MM.1S (cell line): ENCODE data around the gene CACNG4.

Source experiments
- DNase-seq: peaks from one replicate; pipeline ENCODE4 v3.0.0-alpha.2; 2015
- H2AFZ ChIP-seq: fragments of 300-600 bp; sonication (generic); 2 replicates; pipeline ENCODE4 v1.6.0; 2016; ENCODE audit warnings: antibody characterized with exemption, low read length
- H3F3A ChIP-seq: fragments of 300-600 bp; sonication (generic); 2 replicates; pipeline ENCODE4 v1.6.1; 2016; ENCODE audit warnings: mild to moderate bottlenecking, antibody characterized with exemption, low read length, moderate library complexity, mixed read lengths; ENCODE audit not compliant: insufficient read depth
- H3K27ac ChIP-seq: fragments of 300-600 bp; sonication (generic); 2 replicates; pipeline ENCODE4 v1.5.1; 2016; ENCODE audit warnings: mild to moderate bottlenecking, low read length
- H3K27me3 ChIP-seq: fragments of 300-600 bp; sonication (generic); replicated peaks from 2 replicates; pipeline ENCODE4 v1.6.0; 2016; ENCODE audit warnings: low read length; ENCODE audit not compliant: insufficient read depth
- H3K36me3 ChIP-seq: fragments of 300-600 bp; sonication (generic); replicated peaks from 2 replicates; pipeline ENCODE4 v1.6.1; 2016; ENCODE audit warnings: mild to moderate bottlenecking, low read length, mixed read lengths; ENCODE audit not compliant: insufficient read depth
- H3K4me1 ChIP-seq: fragments of 300-600 bp; sonication (generic); 2 replicates; pipeline ENCODE4 v1.6.1; 2016; ENCODE audit warnings: low read length, mixed read lengths
- H3K4me2 ChIP-seq: fragments of 300-600 bp; sonication (generic); 2 replicates; pipeline ENCODE4 v1.6.0; 2016; ENCODE audit warnings: low read depth, low read length
- H3K4me3 ChIP-seq: fragments of 300-600 bp; sonication (generic); 2 replicates; pipeline ENCODE4 v1.5.1; 2016; ENCODE audit warnings: low read length, mixed read lengths
- H3K79me2 ChIP-seq: fragments of 300-600 bp; sonication (generic); 2 replicates; pipeline ENCODE4 v1.6.1; 2016; ENCODE audit warnings: mixed run types, low read length, mixed read lengths
- H3K9ac ChIP-seq: fragments of 300-600 bp; sonication (generic); 2 replicates; pipeline ENCODE4 v1.6.1; 2016; ENCODE audit warnings: low read length, mixed read lengths
- H3K9me2 ChIP-seq: fragments of 300-600 bp; sonication (generic); replicated peaks from 2 replicates; pipeline ENCODE4 v1.6.1; 2016; ENCODE audit warnings: mild to moderate bottlenecking, low read length, mixed read lengths; ENCODE audit not compliant: insufficient read depth
- H3K9me3 ChIP-seq: fragments of 300-600 bp; sonication (generic); replicated peaks from 2 replicates; pipeline ENCODE4 v1.6.1; 2016; ENCODE audit warnings: mild to moderate bottlenecking, low read length, mixed read lengths; ENCODE audit not compliant: insufficient read depth
- H4K20me1 ChIP-seq: fragments of 300-600 bp; sonication (generic); 2 replicates; pipeline ENCODE4 v1.6.1; 2016; ENCODE audit warnings: mild to moderate bottlenecking, low read length, moderate library complexity, mixed read lengths; ENCODE audit not compliant: insufficient read depth
- EZH2 ChIP-seq: fragments of 300-600 bp; sonication (generic); optimal IDR thresholded peaks from 2 replicates; pipeline ENCODE3; 2017; ENCODE audit warnings: low read depth, mild to moderate bottlenecking, antibody characterized with exemption, low read length, mixed read lengths
- EZH2phosphoT487 ChIP-seq: fragments of 300-600 bp; sonication (generic); IDR thresholded peaks from 2 replicates; pipeline ENCODE4 v1.6.1; 2018; ENCODE audit warnings: antibody characterized with exemption, low read length
- TF ChIP-seq, protein P1 (sequence below): fragments of 300-600 bp; sonication (generic); IDR thresholded peaks from 2 replicates; pipeline ENCODE4 v1.5.1; 2016; ENCODE audit warnings: antibody characterized with exemption, low read length, mixed read lengths

CACNG4 gene

DNA sequence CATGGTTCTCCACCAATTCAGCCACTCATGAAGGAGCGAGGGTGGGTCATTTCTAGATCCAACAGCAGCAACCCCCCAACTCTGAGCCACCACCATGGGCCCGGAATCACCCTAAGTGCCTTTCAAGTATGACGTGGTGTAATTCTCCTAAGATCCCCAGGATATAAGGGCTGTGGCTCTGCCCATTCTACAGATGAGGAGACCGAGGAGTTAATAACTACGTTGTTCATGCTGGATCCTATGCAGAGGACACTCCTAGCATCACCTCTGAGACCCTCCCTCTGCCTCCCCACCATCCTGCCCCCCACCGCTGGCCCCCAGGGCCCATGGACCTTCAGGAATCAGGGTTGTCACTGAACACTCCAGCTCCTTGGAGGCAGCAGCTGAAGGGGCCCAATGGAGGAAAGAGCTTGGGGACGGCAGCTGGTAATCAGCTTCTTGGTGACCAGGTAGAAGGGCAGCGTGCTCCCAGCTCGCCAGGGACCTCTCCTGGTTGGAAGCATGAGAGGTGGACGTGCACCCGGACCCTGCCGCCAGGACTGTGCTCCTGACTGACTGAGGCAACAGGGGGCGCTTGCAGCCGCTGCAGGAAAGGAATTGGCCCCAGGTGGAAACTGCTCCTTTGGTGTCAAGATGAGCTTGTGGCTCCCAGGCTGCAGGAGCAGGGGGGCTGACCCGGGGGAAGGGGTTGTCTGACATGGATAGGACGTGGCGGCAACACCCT lies 51.7 kb downstream of the CACNG4 start:
- DNase-seq: no peak
- H3F3A ChIP-seq: no peaks in the 10 kb centered on the region
- peaks cover 4% of the 10 kb centered on the region; the same call in 1 of the 2 replicates for H3K4me1 ChIP-seq
- no peaks in the 10 kb centered on the region for H3K9me3 ChIP-seq
- H3K36me3 ChIP-seq: no peaks in the 10 kb centered on the region
- H3K4me3 ChIP-seq: no peak overlapping the region
- H3K79me2 ChIP-seq: no peaks in the 10 kb centered on the region
- no peaks in the 10 kb centered on the region for H3K9me2 ChIP-seq
- peaks cover 13% of the 10 kb centered on the region; the same call in 1 of the 2 replicates for H3K27me3 ChIP-seq
- H4K20me1 ChIP-seq: no peaks in the 10 kb centered on the region
- no peak overlapping the region for H3K9ac ChIP-seq
- H2AFZ ChIP-seq: no peak overlapping the region
- TF ChIP-seq EZH2phosphoT487: no peak
- no peak for TF ChIP-seq EZH2
- TF ChIP-seq, protein P1, sequence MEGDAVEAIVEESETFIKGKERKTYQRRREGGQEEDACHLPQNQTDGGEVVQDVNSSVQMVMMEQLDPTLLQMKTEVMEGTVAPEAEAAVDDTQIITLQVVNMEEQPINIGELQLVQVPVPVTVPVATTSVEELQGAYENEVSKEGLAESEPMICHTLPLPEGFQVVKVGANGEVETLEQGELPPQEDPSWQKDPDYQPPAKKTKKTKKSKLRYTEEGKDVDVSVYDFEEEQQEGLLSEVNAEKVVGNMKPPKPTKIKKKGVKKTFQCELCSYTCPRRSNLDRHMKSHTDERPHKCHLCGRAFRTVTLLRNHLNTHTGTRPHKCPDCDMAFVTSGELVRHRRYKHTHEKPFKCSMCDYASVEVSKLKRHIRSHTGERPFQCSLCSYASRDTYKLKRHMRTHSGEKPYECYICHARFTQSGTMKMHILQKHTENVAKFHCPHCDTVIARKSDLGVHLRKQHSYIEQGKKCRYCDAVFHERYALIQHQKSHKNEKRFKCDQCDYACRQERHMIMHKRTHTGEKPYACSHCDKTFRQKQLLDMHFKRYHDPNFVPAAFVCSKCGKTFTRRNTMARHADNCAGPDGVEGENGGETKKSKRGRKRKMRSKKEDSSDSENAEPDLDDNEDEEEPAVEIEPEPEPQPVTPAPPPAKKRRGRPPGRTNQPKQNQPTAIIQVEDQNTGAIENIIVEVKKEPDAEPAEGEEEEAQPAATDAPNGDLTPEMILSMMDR: no peak
- H3K27ac ChIP-seq: no peak overlapping the region
- H3K4me2 ChIP-seq: no peak overlapping the region

DNA sequence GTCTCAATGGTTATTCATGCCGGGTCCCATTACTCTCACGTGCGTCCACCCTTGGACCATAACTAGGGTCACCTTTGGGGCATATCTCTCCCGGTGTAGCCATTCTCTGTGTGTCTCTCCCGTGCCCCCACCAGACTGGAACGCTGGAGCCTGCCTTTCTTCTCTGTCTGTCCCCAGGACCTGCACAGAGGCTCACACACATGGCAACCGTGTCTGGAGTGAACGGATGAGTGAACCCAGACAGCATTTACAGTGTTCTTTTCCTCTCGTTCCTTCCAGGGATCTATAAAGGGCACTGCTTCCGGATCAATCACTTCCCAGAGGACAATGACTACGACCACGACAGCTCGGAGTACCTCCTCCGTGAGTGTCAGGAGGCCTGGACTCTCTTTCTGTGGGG lies 53.4 kb downstream of the CACNG4 start:
- Histone ChIP-seq H3K27me3 (peaks cover 28% of the 10 kb centered on the region; the same call in 1 of the 2 replicates), H3K9ac (no peak overlapping the region), H3K27ac (no peak overlapping the region), H3K9me2 (no peaks in the 10 kb centered on the region), H3K4me2 (no peak overlapping the region), H3K4me3 (no peak overlapping the region), H3K9me3 (no peaks in the 10 kb centered on the region), H4K20me1 (no peaks in the 10 kb centered on the region), H3K4me1 (no peaks in the 10 kb centered on the region), H3K79me2 (no peaks in the 10 kb centered on the region), H3F3A (no peaks in the 10 kb centered on the region), H2AFZ (no peak overlapping the region), H3K36me3 (no peaks in the 10 kb centered on the region)
- TF ChIP-seq EZH2phosphoT487 (no peak), EZH2 (no peak)
- TF ChIP-seq, protein P1: no peak
- DNase-seq: no peak

DNA sequence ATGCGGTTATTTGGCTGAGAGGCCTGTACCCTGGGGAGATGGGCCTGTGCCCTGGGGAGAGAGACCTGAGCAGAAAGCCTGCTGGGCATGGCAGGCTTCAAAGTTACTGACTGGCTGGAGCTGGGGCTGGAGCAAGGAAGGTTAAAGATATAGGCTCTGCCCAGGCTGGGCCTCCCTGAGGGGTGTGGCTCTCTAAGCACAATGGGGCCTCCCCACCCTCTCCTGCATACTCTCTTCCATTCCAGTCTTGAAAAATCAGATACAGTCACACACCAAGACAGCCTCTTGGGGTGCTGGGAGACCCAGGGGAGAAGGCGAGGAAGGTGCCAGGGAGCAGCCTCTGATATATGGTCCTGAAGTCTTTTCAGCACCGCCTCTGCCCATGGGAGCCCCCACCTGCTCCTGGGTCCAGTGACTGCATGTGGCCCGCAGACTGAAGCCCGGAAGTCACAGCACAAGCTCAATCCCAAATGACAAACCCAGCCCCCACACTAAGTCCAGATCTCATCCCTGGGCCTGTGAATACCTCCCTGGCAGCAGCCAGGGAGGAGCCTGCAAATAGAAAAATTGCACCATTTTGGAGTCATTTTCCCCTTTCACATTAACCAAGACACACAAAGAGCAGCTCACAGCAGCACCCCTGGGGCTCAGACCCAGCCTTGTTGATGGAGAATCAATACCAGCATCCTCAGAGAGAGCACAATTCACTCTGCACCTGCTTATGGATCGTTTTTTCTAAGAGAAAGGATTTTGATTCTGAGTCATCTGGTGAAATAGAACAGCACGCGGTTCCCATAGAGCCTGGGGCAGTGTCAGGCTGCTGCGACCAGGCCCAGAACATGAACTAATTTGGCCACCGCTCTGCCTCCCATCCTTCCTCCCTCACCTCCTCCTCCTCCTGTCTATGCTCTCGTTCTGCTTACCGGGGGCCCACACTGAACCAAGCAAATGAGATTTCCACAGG lies 54.2 kb downstream of the CACNG4 start:
- Histone ChIP-seq H3K4me3 (no peak overlapping the region), H3K79me2 (no peaks in the 10 kb centered on the region), H4K20me1 (no peaks in the 10 kb centered on the region), H3K36me3 (no peaks in the 10 kb centered on the region), H3K4me2 (no peak overlapping the region), H3K9me3 (no peaks in the 10 kb centered on the region), H3K4me1 (no peaks in the 10 kb centered on the region), H2AFZ (no peak overlapping the region), H3K27ac (no peak overlapping the region), H3K27me3 (peaks cover 28% of the 10 kb centered on the region; the same call in 1 of the 2 replicates), H3K9me2 (no peaks in the 10 kb centered on the region), H3F3A (no peaks in the 10 kb centered on the region), H3K9ac (no peak overlapping the region)
- DNase-seq: no peak
- no peak for TF ChIP-seq EZH2phosphoT487
